Smooth muscle cell (in vitro differentiated cells): ENCODE measurements around the gene TSPO2. TPM values are rescaled to one million over a fixed set of nuclear protein-coding genes. Genes with fewer than 3 reads are reported as not detected.
A peak's percentile ranks its signal among the peaks of the same experiment; 100 is the strongest.

Source experiments
- DNase-seq: peaks from one replicate; lab custom pipeline; 2025; ENCODE audit not compliant: unreplicated experiment; lab: John Stamatoyannopoulos, UW
- H2AFZ ChIP-seq: fragments of 200-600 bp; sonication (generic); 2 replicates; pipeline ENCODE4 v1.6.0; 2016; ENCODE audit warnings: antibody characterized with exemption, low read depth, mild to moderate bottlenecking
- H3F3A ChIP-seq: fragments of 200-600 bp; sonication (generic); 2 replicates; pipeline ENCODE4 v1.6.0; 2017; ENCODE audit warnings: antibody characterized with exemption, low read depth
- H3K27ac ChIP-seq: fragments of 200-600 bp; sonication (generic); 2 replicates; pipeline ENCODE4 v1.5.1; 2016; ENCODE audit warnings: low read depth, mild to moderate bottlenecking
- H3K27me3 ChIP-seq: fragments of 200-600 bp; sonication (generic); 2 replicates; pipeline ENCODE4 v1.6.1; 2016; ENCODE audit warnings: low read depth, mild to moderate bottlenecking
- H3K36me3 ChIP-seq: fragments of 200-600 bp; sonication (generic); 2 replicates; pipeline ENCODE4 v1.5.1; 2016; ENCODE audit warnings: low read depth
- H3K4me1 ChIP-seq: fragments of 200-600 bp; sonication (generic); 2 replicates; pipeline ENCODE4 v1.5.1; 2016; ENCODE audit warnings: low read depth
- H3K4me2 ChIP-seq: fragments of 200-600 bp; sonication (generic); 2 replicates; pipeline ENCODE4 v1.6.0; 2016; ENCODE audit warnings: mild to moderate bottlenecking
- H3K4me3 ChIP-seq: fragments of 200-600 bp; sonication (generic); 2 replicates; pipeline ENCODE4 v1.5.1; 2016; ENCODE audit warnings: mild to moderate bottlenecking
- H3K79me2 ChIP-seq: fragments of 200-600 bp; sonication (generic); 2 replicates; pipeline ENCODE4 v1.6.0; 2016; ENCODE audit warnings: low read depth, mild to moderate bottlenecking
- H3K9ac ChIP-seq: fragments of 200-600 bp; sonication (generic); 2 replicates; pipeline ENCODE4 v1.6.0; 2016; ENCODE audit warnings: low read depth
- H3K9me3 ChIP-seq: fragments of 200-600 bp; sonication (generic); replicated peaks from 2 replicates; pipeline ENCODE4 v1.5.1; 2016; ENCODE audit warnings: low read depth
- H4K20me1 ChIP-seq: fragments of 200-600 bp; sonication (generic); 2 replicates; pipeline ENCODE4 v1.6.0; 2016; ENCODE audit warnings: low read depth
- CTCF ChIP-seq: fragments of 200-600 bp; sonication (generic); IDR thresholded peaks from 2 replicates; pipeline ENCODE4 v1.5.1; 2017; ENCODE audit warnings: borderline replicate concordance, mild to moderate bottlenecking, antibody characterized with exemption; ENCODE audit not compliant: insufficient read depth, poor library complexity, severe bottlenecking
- WGBS: methylation state at CpG from one replicate; pipeline ENCODE4 v1.1.7; 2016; ENCODE audit warnings: low lambda C conversion rate; 5-methylcytosine and 5-hydroxymethylcytosine counted together
- polyA plus RNA-seq: library from polyadenylated mRNA; unstranded; fragments of >200 nt; fragmentation: Nextera tagmentation; extraction: Ambion mirVana; gene quantifications from 2 replicates; pipeline ENCODE4 v1.2.1, GENCODE V29; 2016
- total RNA-seq: library from RNA; depleted of rRNA; stranded (reverse); fragments of >200 nt; gene quantifications from 2 replicates; pipeline ENCODE4 v1.2.3, GENCODE V29; 2014

The TSPO2 gene
- total and polyA plus RNA-seq, 2 experiments from 2014 or later = not detected

- Histone ChIP-seq H3K79me2 (no peaks in the 10 kb centered on the region), H3K4me3 (peak overlapping the region; percentile 14), H2AFZ (no peak overlapping the region), H3K27ac (no peak overlapping the region), H3K4me1 (no peaks in the 10 kb centered on the region), H3K4me2 (no peak overlapping the region), H3K36me3 (no peaks in the 10 kb centered on the region), H3F3A (no peaks in the 10 kb centered on the region), H3K27me3 (no peaks in the 10 kb centered on the region), H3K9ac (no peak overlapping the region), H3K9me3 (no peaks in the 10 kb centered on the region), H4K20me1 (no peaks in the 10 kb centered on the region)
- 100% methylated on average over 3 of the region's 3 CpGs for WGBS
- DNase-seq = no peak
- TF ChIP-seq CTCF = no peak
Observed at GRCh38 chr6:41038205-41038604, 4.1 kb upstream of the TSPO2 start.

GRCh38 chr6:41039060-41039998 is 2.9 kb upstream of the TSPO2 start, which contains the start of gene UNC5CL:
Gene UNC5CL, minus strand, starts transcription at chr6:41039221. Its CDS starts 4,147 bp downstream, at chr6:41035074.
- H3K27ac ChIP-seq = no peak within 1 kb of the TSS
- H3K4me3 ChIP-seq = peak within 1 kb of the TSS; percentile 14
- H3K9ac ChIP-seq = no peak within 1 kb of the TSS
- H3K79me2 ChIP-seq = no peaks in the 10 kb centered on the region
- H3F3A ChIP-seq = no peaks in the 10 kb centered on the region
- no peak within 1 kb of the TSS for H2AFZ ChIP-seq
- DNase-seq = no peak
- WGBS = 73% methylated on average over 10 of the region's 10 CpGs
- no peaks in the 10 kb centered on the region for H4K20me1 ChIP-seq
- H3K4me2 ChIP-seq = no peak within 1 kb of the TSS
- H3K27me3 ChIP-seq = no peaks in the 10 kb centered on the region
- no peaks in the 10 kb centered on the region for H3K9me3 ChIP-seq
- H3K36me3 ChIP-seq = no peaks in the 10 kb centered on the region
- no peaks in the 10 kb centered on the region for H3K4me1 ChIP-seq
- TF ChIP-seq CTCF = peak; percentile 68

GRCh38 chr6:41040101-41040939 is 1.9 kb upstream of the TSPO2 start:
- no peak for DNase-seq
- no peaks in the 10 kb centered on the region for H3F3A ChIP-seq
- H4K20me1 ChIP-seq = no peaks in the 10 kb centered on the region
- H2AFZ ChIP-seq = no peak overlapping the region
- no peaks in the 10 kb centered on the region for H3K79me2 ChIP-seq
- no peak overlapping the region for H3K4me2 ChIP-seq
- no peaks in the 10 kb centered on the region for H3K4me1 ChIP-seq
- no peak overlapping the region for H3K9ac ChIP-seq
- no peaks in the 10 kb centered on the region for H3K9me3 ChIP-seq
- WGBS = 71% methylated on average over 6 of the region's 6 CpGs
- no peak for TF ChIP-seq CTCF
- no peak overlapping the region for H3K4me3 ChIP-seq
- H3K27ac ChIP-seq = no peak overlapping the region
- H3K36me3 ChIP-seq = no peaks in the 10 kb centered on the region
- H3K27me3 ChIP-seq = no peaks in the 10 kb centered on the region
